GM08714 (cell line): Measurements from ENCODE around the gene IL5.
"Not testable (repeated sequence)": the region's sequence is repeated elsewhere in the genome, so short reads cannot be mapped to it uniquely, and the experiment has no call there.

Source experiments
- H3K4me3 ChIP-seq: fragments of 200-500 bp; sonication (Bioruptor generic); 2 replicates; pipeline ENCODE4 v1.5.1; 2014; ENCODE audit warnings: mild to moderate bottlenecking, low read length, inconsistent platforms
- ZNF274 ChIP-seq: IDR thresholded peaks from 2 replicates; pipeline ENCODE4 v1.6.1; 2012; ENCODE audit warnings: mild to moderate bottlenecking, low read depth, low read length

IL5 gene

GRCh38 chr5:132549576-132549975 is 6.3 kb upstream of the IL5 start:
- no peak overlapping the region for H3K4me3 ChIP-seq
- TF ChIP-seq ZNF274, result no peak

- H3K4me3 ChIP-seq, result not testable (repeated sequence)
Measured at GRCh38 chr5:132548834-132549233, 5.5 kb upstream of the IL5 start.

- no peak for TF ChIP-seq ZNF274
- no peak overlapping the region for H3K4me3 ChIP-seq
Measured at GRCh38 chr5:132547269-132547668, 3.9 kb upstream of the IL5 start.

- H3K4me3 ChIP-seq, result no peak overlapping the region
- TF ChIP-seq ZNF274, result no peak
Measured at GRCh38 chr5:132546108-132546507, 2.8 kb upstream of the IL5 start.

GRCh38 chr5:132540764-132541163 is 2.6 kb downstream of the IL5 start:
- H3K4me3 ChIP-seq, result no peak overlapping the region
- no peak for TF ChIP-seq ZNF274

- no peak for TF ChIP-seq ZNF274
- H3K4me3 ChIP-seq, result no peak overlapping the region
Measured at GRCh38 chr5:132540149-132540548, 3.2 kb downstream of the IL5 start.

GRCh38 chr5:132539716-132540115 is 3.6 kb downstream of the IL5 start:
- no peak for TF ChIP-seq ZNF274
- no peak overlapping the region for H3K4me3 ChIP-seq

- TF ChIP-seq ZNF274, result no peak
- H3K4me3 ChIP-seq, result no peak overlapping the region
Measured at GRCh38 chr5:132530946-132531345, 12.4 kb downstream of the IL5 start.

GRCh38 chr5:132528866-132529634 is 14.3 kb downstream of the IL5 start:
- no peak overlapping the region for H3K4me3 ChIP-seq
- no peak for TF ChIP-seq ZNF274

GRCh38 chr5:132528021-132528420 is 15.3 kb downstream of the IL5 start:
- no peak overlapping the region for H3K4me3 ChIP-seq
- TF ChIP-seq ZNF274, result no peak

GRCh38 chr5:132526974-132527564 is 16.3 kb downstream of the IL5 start:
- no peak overlapping the region for H3K4me3 ChIP-seq
- TF ChIP-seq ZNF274, result no peak

- no peak for TF ChIP-seq ZNF274
- no peak overlapping the region for H3K4me3 ChIP-seq
Measured at GRCh38 chr5:132526290-132526973, 16.9 kb downstream of the IL5 start.

- no peak for TF ChIP-seq ZNF274
- no peak overlapping the region for H3K4me3 ChIP-seq
Measured at GRCh38 chr5:132525299-132525724, 18.0 kb downstream of the IL5 start.

- H3K4me3 ChIP-seq, result not testable (repeated sequence)
Measured at GRCh38 chr5:132524877-132525276, 18.4 kb downstream of the IL5 start.

- not testable (repeated sequence) for H3K4me3 ChIP-seq
Measured at GRCh38 chr5:132522067-132522466, 21.3 kb downstream of the IL5 start.

GRCh38 chr5:132513618-132514336 is 29.5 kb downstream of the IL5 start:
- not testable (repeated sequence) for H3K4me3 ChIP-seq
